ENCODE measurements around the gene NDUFV2.

DNA sequence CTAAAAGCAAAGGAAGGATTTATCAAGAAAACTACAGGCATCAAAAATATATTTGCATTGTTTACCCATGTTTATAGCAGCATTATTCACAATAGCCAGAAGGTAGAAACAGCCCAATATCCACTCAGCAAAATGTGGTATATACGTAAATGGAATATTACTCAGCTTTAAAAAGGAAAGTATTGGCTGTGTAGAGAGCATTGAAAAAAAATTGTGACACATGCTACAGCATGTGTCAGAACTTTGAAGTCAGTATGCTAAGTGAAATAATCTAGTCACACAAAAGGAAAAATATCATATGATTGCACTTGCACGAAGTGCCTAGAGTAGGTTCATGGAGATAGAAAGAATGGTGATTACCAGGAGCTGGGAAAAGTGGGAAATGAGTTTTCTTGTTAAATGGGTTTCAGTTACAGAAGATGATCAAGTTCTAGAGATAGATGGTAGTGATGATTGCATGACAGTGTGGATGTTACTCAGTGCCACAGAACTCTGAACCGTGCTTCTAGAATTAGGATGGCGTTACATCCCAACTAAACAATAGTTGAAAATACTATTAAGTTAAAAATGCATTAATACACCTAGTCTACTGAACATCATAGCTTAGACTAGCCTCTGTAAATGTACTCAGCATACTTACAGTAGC is 54.2 kb downstream of the NDUFV2 start:
- TF ChIP-seq, protein P1, sequence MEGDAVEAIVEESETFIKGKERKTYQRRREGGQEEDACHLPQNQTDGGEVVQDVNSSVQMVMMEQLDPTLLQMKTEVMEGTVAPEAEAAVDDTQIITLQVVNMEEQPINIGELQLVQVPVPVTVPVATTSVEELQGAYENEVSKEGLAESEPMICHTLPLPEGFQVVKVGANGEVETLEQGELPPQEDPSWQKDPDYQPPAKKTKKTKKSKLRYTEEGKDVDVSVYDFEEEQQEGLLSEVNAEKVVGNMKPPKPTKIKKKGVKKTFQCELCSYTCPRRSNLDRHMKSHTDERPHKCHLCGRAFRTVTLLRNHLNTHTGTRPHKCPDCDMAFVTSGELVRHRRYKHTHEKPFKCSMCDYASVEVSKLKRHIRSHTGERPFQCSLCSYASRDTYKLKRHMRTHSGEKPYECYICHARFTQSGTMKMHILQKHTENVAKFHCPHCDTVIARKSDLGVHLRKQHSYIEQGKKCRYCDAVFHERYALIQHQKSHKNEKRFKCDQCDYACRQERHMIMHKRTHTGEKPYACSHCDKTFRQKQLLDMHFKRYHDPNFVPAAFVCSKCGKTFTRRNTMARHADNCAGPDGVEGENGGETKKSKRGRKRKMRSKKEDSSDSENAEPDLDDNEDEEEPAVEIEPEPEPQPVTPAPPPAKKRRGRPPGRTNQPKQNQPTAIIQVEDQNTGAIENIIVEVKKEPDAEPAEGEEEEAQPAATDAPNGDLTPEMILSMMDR (IDR thresholded peaks at IDR 0.05) = no peak
- TF ChIP-seq POLR2A (IDR thresholded peaks at IDR 0.05) = no peak

Measured in lower leg skin (tissue), 3 donors.